GM20431 (cell line): Measurements from ENCODE around the gene UNC50.

Source experiments
- in situ Hi-C: fragments of 300-500 bp; cut with MseI, MboI; formaldehyde crosslinking; loops from one replicate; pipeline ENCODE4 v1.15.0; 2020; ENCODE audit warnings: low sequenced_read_pairs; ENCODE audit not compliant: unreplicated experiment

The UNC50 gene

DNA sequence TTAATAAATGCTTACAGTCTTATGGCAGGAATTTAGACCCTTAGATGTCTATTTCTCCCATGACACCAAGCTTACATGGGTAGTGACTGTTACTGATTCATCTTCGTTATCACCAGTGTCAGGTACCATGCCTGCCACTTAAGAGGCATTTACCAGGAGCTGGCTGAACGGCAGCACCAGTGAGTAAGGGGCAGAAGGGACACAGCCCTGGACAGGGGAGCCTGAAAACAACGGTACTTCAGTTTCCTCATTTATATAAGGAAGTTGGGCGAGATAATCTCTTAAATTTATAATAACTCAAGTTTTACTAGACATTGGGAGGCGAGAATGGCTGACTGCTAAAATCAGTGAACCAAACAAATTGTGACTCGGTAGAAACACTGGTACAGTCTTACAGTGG is 1.3 kb upstream of the UNC50 start:
- in situ Hi-C loops = no loop called here

DNA sequence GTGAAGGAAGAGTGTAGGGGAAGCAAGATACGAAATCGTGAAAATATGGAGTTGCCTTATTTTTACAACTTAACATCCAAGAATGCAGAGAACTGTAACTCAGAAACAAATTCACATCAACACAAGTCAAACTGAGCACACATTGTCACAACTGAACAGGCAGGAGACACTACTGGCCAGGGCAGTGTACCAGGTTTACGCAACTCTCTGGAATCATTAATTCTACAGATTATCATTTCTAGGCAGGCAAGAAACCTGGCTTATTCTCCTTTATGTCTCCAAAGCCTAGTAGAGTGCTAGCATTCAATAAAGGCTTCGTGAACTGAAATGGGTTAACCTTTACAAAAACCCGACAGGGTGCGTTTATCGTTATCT is 661 bp upstream of the UNC50 start:
- in situ Hi-C loops = no loop called here

DNA sequence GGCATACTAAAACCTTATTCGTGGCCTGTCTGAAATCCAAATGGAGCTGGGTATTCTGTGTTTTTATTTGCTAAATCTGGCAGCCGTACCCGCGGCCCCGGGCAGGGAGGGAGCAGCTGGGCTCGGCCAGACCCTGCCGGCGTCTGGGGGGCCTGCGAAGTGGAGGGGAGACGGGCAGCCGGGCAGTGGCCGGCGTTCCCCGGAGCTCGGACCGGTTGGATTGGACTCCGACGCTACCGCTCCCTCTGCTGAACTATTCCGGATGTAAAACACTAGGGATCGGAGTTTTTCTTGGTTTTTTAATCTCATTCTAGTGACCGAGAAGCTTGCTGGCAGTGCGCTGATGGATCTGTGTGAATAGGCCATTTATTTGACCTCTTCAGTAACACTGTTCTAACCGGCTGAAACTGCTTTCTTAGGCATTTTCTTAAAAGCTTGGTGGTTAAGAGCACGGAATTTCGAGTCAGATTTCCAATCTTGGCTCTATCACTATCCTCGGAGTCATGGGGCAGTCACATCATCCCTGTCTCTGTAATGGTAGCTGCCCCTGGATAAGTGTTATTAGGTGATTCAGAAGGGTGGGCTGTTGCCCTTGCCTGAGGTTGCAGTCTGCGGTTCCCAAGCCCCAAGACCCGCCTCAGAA is 694 bp downstream of the UNC50 start:
- in situ Hi-C loops = no loop called here

DNA sequence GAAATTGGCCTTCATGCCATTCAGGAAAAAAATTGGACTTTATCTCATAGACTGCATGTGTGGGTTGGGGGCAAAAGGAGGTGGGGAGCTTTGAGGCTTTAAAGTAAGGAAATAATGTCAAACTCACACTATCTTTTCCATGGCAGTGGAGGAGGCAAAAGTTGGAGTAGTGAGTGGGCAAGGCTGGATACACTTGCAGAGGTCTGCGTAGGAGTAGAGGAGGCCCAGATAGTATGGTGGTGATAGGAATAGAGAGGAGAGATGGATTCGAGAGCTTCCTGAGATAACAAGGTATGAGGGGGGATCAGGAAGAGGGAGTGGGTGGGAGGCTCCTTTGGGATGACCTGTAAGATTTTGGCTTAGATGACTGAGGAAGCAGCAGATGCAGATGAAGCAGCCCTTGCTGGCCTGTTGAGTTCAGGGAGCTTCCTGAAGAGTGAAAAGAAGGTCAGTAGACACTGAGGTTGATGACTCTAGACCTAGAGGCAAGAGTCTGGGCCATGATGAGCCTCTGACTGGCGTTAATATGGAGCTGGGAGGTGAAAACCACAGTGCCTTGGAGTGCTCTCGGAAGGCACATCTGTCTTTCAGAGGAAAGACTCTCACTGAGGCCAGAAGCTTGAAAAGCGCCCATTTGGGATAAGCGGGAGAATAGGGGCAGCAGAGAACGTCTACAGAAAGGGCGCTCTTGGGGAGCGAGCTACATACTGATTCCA is 5.8 kb downstream of the UNC50 start:
- in situ Hi-C loops = no loop called here

DNA sequence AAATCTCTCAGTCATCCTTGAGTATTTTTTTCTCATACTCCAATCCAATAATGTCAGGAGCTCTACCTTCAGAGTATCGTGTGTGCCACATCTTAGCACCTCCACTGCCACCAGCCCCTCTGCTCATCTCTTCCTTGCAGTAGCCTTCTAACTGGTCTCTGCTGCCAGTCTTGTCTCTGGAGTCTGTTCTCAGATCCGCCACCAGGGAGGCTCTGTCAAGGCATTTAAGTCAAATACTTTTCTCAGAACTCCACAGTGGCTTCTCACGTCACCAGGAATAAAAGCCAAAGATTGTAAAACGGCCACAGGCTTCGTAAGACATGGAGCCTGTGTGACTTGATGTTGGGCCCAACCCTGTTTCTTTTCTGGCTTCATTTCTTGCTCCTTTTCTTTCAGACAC is 7.1 kb downstream of the UNC50 start:
- in situ Hi-C loops = no loop called here

DNA sequence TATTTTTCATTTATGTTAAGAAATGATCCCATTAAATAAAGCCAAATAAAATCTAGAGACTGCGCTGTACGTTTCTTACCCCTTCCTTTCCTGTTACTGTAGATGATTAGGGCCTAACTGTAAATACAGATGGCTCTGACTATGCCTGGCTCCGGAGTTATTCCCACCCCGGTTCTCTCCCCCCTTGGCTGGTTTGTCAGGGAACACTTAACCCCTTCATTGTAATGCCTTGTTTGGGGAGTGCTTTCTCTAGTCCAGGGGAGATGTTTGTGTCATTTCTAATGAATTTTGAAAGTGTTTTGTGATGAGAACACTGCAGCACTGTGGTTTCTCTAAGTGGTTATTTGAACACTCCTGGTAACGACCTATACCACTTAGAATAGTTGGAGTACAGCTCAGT is 8.8 kb downstream of the UNC50 start:
- in situ Hi-C loops = no loop called here

DNA sequence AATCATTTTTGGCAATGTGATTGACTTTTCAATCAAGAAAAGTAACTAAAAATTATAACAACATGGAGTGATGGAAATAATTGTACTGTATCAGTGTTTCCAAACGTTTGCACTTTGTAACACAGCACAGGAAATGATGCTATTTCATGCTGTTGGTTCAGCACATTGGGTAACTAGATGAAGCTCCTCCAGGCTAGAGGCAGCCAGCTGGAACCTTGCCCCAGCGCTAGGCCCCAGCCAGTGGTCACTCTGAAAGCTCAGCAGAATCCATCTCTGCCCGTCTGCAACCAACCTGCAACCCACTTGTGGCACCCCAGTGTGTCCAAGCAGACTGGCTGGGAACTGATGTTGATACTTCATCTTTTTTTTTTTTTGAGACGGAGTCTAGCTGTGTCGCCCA is 15.3 kb downstream of the UNC50 start:
- in situ Hi-C loops = no loop called here

DNA sequence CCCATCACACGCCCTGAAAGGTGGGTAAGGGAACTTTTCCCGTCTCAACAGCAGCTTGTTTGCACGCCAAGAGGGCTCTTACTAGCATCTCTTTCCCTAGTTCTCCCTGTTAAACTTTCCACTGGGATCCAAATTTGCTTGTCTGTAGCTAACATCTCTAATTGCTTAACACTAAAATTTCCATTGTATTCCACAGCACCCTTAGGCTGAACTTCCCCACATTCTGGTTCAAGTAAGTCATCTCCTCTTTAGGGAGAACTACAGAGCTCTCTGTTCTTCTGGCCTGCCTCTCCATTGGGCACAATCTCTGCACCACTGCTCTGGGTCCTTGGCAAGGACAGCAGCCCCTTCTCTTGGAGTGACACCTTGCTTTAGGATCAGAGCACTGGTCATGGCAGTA is 24.0 kb downstream of the UNC50 start:
- in situ Hi-C loops = loop anchor here (25.0 kb wide), 1 partner anchor 430 kb away; no protein-coding TSS in a partner anchor

DNA sequence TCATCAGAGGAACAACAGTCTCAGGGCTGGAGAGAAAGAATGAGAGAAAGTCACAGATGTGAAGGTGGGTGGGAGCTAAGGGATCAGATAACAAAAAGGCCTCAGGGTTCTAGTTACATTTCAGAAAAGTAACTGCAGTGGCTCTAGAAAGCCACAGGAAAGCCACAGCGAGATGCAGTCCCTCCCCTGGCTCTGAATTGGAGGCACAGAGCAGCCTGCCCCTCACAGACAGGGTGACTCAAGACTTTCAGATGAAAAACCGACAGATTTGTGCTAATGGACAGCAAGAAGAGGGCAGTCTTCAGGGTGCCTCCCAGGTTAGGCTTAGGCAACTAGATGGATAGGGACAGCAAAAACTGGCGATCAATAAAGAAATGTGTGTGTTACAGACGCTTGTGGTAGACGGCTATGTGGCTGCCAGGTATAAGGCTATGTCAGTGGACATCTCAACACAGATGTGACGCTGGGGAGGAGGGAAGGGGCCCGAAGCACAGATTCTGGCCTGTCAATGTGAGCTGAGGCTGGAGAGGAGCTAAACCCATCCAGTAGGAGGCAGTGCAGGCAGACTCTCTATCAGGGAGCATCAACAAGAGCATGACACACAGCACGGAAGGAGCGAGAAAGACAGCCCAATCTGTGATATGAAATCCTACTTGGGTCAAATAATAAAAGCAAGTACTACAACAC is 26.2 kb downstream of the UNC50 start:
- in situ Hi-C loops = loop anchor here (25.0 kb wide), 1 partner anchor 428 kb away; no protein-coding TSS in a partner anchor

DNA sequence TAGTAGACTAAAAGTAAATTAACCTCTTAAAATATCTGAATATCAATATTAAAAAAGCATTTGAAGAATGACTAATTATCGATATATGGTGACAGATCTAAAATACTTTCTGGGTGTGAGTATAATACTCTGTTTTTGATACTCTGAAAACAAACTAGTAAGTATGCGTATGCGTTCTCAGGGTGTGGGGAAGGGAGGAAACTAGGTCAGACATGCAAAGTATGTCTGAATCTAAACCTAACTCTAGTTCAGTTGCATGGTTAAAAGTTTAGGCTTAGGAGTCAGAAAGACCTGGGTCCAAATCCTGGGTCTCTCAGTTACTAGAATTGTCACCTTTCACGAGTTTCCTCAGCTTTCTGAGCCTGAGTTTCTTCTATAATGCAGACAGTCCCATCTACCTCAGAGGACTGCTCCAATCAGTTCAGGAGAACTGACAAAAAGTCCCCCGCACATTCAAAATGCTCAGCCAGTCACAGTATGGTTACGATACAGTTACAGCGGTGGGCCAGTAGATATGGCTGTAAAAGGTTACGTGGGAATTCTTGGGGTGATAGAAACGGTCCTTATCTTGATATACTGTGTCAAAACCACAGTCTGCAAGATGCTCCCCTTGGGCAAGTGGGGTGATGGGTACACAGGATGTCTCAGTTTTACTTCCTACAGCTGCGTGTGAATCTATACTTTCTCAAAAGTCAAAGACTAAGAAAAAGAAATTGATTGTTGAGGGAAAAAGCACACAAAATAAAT is 29.2 kb downstream of the UNC50 start:
- in situ Hi-C loops = loop anchor here (25.0 kb wide), 1 partner anchor 425 kb away; no protein-coding TSS in a partner anchor

DNA sequence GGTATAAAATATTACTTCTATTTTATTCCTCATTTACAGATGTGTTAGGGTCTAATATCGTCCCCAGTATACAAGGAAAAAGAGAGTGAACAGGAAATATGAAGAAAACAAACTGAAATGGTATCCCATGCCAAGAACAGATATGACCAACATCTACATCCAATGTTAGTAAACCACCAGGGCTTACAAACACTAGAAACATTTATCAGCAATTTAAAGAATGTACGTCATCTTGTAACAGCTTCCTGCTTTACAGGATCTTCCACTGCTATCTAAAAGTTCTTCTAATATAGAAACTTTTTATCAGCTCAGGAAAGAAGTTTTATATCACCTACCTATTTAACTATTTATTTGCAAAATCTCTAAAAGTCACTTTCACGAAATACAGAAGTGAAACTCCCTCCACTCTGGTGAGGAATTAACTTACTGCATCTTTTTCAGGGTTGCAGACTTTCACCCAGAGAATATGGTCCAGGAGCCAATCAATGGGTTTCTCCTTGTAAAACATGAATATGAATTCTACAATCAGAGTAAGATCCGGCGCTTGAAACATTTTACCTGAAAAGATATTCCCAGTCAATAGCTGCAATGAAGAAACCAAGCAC is 35.2 kb downstream of the UNC50 start:
- in situ Hi-C loops = loop anchor here (10.0 to 25.0 kb wide), 2 partner anchors 201 to 419 kb away; no protein-coding TSS in a partner anchor

DNA sequence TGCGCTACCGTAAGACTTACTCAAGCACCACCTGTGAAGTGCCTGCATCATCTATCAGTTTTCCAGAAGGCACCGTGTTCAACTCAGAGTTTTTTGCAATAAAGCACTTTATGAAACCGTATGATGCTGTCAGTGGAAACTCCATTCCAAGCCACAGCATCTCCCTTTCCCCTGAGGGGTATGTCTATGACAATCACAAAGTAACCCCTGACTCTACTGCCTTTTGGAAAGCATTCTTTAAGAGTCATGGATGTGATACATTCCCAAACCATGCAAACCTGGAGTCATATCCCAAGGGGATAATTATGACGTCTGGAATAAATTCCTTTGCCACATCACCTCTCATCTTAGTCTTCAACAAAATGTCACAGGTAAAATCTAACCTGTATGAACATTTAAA is 39.2 kb downstream of the UNC50 start:
- in situ Hi-C loops = loop anchor here (10.0 to 25.0 kb wide), 2 partner anchors 197 to 415 kb away; no protein-coding TSS in a partner anchor

DNA sequence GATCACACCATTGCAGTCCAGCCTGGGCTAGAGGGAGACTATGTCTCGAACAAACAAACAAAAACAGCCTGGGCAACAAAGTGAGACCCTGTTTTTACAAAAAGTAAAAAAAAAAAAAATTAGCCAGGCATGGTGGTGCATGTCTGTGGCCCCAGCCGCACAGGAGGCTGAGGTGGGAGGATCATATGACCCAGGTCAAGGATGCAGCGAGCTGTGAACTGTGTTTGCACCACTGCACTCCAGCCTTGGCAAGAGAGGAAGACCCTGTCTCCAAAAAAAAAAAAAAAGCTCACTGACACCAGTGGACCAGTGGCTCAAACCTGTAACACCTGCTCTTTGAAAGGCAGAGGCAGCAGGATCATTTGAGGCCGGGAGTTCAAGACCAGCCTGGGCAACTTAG is 40.1 kb downstream of the UNC50 start:
- in situ Hi-C loops = loop anchor here (10.0 to 25.0 kb wide), 2 partner anchors 196 to 414 kb away; no protein-coding TSS in a partner anchor

DNA sequence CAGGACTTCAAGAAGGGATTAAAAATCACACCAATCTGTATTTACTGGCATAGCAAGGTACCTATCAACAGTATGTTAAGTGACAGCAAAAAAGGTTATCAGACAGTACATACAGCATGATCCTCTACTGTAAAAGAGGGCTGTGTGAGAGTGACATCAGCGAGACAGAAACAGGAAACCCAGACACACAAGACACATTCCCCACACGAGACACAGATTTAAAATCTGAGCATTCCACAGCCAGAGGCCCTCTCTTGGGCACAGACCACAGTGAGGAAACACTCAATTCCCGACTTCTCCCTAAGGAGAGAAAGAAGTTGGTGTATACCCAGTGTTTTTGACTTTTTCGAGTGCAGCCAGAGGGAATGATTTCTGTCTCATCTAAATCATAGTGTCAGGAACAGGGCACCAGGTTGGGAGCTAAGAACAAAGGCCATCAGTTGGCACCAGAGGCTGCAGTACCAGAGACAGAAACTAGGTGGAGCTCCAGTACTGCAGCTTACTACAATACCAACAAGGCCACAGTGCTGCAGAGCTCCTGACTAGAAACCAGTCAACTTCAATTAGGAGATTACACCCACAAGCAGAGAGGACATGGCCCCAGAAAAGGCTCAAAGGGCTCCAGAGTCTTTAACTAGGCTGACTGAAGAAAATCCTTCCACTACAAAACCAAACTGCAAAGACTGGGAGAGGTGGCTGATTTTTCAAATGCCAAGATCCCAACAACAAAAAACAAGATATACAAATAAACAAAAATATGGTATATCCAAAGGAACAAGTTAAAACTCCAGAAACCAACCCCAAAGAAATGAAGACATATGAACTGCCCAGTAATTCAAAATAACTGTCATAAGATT is 41.0 kb downstream of the UNC50 start:
- in situ Hi-C loops = loop anchor here (10.0 to 25.0 kb wide), 2 partner anchors 195 to 413 kb away; no protein-coding TSS in a partner anchor

DNA sequence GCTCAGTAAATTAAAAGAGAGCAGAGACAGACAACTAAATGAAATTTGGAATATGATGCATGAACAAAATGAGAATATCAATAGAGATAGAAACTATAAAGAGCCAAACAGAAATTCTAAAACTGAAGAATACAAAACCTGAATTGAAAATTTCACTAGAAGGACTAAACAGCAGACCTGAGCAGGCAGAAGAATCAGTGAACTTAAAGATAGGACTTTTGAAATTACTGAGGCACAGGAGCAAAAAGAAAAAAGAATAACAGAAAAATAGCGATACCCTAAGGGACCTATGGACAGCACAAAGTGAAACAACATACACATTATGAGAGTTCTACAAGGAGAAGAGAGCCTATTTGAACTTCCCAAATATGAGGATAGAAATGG is 41.6 kb downstream of the UNC50 start:
- in situ Hi-C loops = loop anchor here (10.0 to 25.0 kb wide), 2 partner anchors 195 to 412 kb away; no protein-coding TSS in a partner anchor

DNA sequence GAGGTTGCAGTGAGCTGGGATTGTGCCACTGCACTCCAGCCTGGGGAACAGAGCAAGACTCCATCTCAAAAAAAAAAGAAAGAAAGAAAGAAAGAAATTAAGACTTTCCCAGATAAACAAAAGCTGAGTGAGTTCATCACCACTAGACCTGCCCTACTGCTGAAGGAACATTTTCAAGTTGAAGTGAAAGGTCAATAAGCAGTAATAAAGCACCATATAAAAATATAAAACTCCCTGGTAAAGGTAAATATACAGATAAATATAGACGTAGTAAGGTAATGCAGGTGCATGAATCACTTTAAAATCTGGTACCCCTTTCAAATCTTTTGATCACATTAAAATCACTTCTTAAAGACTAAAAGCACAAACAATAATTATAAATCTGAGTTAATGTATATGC is 42.6 kb downstream of the UNC50 start:
- in situ Hi-C loops = no loop called here

DNA sequence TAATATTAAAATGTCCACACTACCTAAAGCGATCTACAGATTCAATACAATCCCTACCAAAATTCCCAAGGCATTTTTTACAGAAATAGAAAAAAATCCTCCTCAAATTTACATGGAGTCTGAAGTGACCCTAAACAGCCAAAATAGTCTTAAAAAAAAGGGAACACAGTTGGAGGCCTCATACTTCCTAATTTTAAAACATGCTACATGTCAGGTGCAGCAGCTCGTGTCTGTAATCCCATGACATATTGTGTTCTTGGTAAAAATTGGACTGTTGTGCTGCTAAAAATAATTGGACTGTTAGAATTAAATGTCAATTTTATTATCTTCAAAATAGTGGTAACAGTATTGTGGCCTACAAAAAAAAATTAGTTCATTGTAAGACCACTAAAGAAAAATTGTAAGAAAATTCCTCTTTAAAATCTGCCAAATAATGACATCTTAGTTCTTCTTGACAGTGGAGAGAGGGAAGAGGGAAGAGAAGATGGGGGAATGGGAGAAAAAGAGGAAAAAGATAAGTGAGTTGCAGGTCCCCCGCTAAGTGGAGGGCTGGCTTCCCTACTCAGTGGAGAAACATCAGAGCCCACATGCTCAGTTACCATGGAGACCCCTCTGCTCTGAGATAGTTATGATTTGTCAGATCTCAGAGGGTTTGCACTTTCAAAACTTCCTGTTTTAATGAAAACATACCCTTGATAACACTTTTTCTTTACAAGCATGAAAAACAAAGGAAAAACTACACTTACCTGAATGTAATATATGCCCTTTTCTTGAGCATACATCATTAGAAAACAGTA is 46.5 kb downstream of the UNC50 start:
- in situ Hi-C loops = no loop called here

DNA sequence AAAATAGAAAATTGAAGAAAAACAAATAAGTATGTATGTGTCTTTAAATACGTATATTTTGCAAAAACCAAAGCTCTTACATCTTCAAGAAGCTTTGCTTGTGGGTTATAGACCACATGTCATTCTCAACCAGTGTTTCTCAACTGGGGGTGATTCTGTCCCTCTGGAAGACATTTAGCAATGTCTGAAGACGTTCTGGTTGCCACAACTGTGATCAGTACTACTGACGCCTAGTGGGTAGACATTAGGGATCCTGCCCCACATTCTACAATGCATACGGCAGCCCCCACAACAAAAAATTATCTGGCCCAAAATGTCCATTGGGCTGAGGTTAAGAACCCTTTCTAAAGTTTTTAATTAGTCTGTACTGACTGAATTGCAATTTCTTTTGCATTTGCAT is 48.4 kb downstream of the UNC50 start:
- in situ Hi-C loops = no loop called here
